Measurements from ENCODE around the gene SLC25A22. TPM values are rescaled to one million over a fixed set of nuclear protein-coding genes. Genes with fewer than 3 reads are reported as not detected.
A peak's percentile ranks its signal among the peaks of the same experiment; 100 is the strongest.

The SLC25A22 gene
- total and polyA plus RNA-seq, 2 donors (not counting 1 experiment from before 2014, with no cell fraction given): 25.7 to 45.7 TPM

DNA sequence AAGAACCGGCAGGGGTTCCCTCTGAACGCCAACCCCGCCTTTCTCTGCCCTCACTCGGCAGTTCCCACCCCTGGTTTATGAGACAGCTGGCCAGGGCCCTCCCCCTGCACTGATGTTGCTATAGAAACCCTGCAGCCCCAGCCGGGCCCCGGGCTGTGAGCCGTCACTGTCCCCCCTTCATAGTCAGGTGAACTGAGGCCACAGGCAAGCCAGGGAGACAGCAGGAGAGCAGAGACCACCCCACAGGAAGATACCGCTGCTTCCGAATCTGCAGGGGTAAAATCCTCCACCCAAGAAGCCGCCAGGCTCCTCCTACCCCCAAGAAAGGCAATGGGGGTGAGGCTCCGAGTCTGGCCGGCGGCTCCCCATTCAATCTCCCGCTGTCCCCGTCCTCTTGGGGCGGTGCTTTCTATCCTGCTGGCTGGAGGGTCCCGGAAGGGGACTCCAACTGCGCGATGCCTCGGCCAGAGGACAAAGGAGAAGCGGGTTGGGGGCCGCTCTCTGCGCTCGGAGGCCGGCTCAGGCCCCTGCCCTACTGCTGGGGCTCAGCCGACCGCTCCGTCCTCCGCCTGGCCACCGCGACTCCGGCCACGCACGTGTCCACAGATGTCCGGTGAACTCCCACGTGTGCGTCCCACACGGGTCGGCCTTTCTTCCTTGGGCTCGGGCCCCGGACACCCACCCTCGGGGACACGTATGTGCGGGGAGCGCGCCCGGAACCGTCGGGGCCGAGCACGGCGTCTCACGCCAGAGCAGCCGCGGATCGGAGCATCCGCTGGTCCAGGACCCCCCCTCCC is 587 bp downstream of the SLC25A22 start:
- Mint-ChIP-seq H3K9me3 (ENCODE audit: insufficient read depth) (no peaks in the 10 kb centered on the region), H3K4me3 (peak overlapping the region; percentile 95), H3K4me1 (peaks cover 20% of the 10 kb centered on the region), H3K27ac (peak overlapping the region; percentile 92), H3K27me3 (no peaks in the 10 kb centered on the region)
- TF ChIP-seq, protein P1, sequence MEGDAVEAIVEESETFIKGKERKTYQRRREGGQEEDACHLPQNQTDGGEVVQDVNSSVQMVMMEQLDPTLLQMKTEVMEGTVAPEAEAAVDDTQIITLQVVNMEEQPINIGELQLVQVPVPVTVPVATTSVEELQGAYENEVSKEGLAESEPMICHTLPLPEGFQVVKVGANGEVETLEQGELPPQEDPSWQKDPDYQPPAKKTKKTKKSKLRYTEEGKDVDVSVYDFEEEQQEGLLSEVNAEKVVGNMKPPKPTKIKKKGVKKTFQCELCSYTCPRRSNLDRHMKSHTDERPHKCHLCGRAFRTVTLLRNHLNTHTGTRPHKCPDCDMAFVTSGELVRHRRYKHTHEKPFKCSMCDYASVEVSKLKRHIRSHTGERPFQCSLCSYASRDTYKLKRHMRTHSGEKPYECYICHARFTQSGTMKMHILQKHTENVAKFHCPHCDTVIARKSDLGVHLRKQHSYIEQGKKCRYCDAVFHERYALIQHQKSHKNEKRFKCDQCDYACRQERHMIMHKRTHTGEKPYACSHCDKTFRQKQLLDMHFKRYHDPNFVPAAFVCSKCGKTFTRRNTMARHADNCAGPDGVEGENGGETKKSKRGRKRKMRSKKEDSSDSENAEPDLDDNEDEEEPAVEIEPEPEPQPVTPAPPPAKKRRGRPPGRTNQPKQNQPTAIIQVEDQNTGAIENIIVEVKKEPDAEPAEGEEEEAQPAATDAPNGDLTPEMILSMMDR (IDR thresholded peaks at IDR 0.05): no peak
- no peak for TF ChIP-seq EZH2 (IDR thresholded peaks at IDR 0.05; ENCODE audit: borderline replicate concordance, insufficient read depth, low read depth, low read length, poor library complexity, severe bottlenecking)
- Histone ChIP-seq H3K4me2 (replicated peaks; ENCODE audit: low read depth, low read length, poor library complexity, severe bottlenecking) (peak overlapping the region; percentile 99), H3K27ac (ENCODE audit: low read length in 2 of 2) (peak overlapping the region; percentile 83 to 93), H3K9me3 (ENCODE audit: control extremely low read depth in 1 of 3, control insufficient read depth in 2 of 3, insufficient read depth in 1 of 3, low read length in 2 of 3) (no peaks in the 10 kb centered on the region), H3K4me3 (ENCODE audit: control extremely low read depth in 1 of 5, extremely low read depth in 1 of 5, insufficient read depth in 1 of 5, low read depth in 2 of 5, low read length in 4 of 5) (peak overlapping the region; percentile 19 to 95 (median 93)), H3K9ac (ENCODE audit: low read length) (peak overlapping the region; percentile 89), H3K36me3 (replicated peaks in 1 of 2; ENCODE audit: control extremely low read depth in 1 of 2, control insufficient read depth in 1 of 2, extremely low read depth in 1 of 2, insufficient read depth in 2 of 2, low read length in 1 of 2) (peaks cover 0 to 11% of the 10 kb centered on the region in 2 experiments), H3K79me2 (ENCODE audit: control insufficient read depth, insufficient read depth, low read length) (peaks cover 68% of the 10 kb centered on the region), H4K20me1 (ENCODE audit: control insufficient read depth, insufficient read depth, low read length, poor library complexity, severe bottlenecking) (peaks cover 66% of the 10 kb centered on the region), H3K4me1 (ENCODE audit: control insufficient read depth in 2 of 2, insufficient read depth in 2 of 2, low read length in 2 of 2) (peaks cover 17 to 35% of the 10 kb centered on the region in 2 donors), H3K27me3 (replicated peaks in 1 of 4; ENCODE audit: control extremely low read depth in 1 of 4, control insufficient read depth in 3 of 4, insufficient read depth in 4 of 4, low read length in 3 of 4) (no peaks in the 10 kb centered on the region), H2AFZ (ENCODE audit: insufficient read depth, low read depth, low read length, poor library complexity, severe bottlenecking) (peak overlapping the region; percentile 87)
- DNase-seq (peak; percentile 88), ATAC-seq (ENCODE audit: low read depth) (peak; percentile 46)
- intact Hi-C loops (cut with micrococcal nuclease): loop anchor here (1.0 to 10.0 kb wide), 10 partner anchors 8 to 590 kb away; partner anchors contain the start of genes BET1L, GATD1, HRAS and LRRC56
- WGBS (ENCODE audit: insufficient coverage): under 1% methylated on average over 56 of the region's 57 CpGs
- CTCF ChIA-PET: interaction anchor here (1.3 to 1.8 kb wide), 3 partner anchors 14 to 71 kb away, joined by 3 to 5 read pairs (median 4); no protein-coding TSS in a partner anchor
- POLR2A ChIA-PET: interaction anchor here (1.3 to 2.8 kb wide), 3 partner anchors 8 to 101 kb away, joined by 4 to 12 read pairs (median 6); partner anchors contain the start of gene RPLP2
